ENCODE results near the gene SARDH.

DNA sequence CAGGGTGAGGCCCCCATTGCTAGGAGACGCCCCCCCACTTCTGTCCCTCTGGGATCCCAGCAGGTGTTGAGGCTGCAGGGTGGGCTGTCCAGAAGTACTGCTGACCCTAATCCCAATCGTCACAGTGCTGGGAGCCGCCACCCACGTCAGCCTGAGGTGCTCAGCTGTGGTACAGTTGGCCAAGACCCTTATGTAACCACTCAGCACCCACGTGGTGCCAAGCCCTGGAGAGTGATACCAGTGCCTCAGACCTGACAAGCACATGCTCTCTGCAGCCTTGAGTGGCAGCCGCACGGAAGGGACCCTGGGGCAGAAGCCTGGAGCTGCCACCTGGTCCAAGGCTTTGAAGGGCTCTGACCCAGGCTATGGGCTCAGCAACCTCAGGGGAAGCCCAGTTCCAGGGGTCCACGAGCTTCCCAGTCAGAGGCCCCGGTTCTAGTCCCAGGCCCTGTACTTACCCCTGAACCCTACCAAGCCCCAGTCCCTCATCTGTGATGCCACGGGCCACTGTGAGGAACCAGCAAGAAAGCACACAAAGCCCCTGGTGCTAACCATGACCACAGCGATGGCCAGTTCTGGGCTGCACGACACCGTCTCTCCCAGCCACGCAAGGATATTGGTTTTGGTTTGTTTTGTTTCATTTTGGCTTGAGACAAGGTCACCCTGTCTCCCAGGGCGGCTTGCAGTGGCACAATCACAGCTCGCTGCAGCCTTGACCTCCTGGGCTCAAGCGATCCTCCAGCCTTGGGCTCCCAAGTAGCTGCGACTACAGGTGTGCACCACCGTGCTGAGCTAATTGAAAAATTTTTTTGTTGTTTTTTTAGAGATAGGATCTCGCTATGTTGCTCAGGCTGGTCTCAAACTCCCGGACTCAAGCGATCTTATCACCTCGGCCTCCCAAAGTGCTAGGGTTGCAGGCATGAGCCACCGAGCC, 51.2 kb downstream of the SARDH start:
- TF ChIP-seq, protein P1, sequence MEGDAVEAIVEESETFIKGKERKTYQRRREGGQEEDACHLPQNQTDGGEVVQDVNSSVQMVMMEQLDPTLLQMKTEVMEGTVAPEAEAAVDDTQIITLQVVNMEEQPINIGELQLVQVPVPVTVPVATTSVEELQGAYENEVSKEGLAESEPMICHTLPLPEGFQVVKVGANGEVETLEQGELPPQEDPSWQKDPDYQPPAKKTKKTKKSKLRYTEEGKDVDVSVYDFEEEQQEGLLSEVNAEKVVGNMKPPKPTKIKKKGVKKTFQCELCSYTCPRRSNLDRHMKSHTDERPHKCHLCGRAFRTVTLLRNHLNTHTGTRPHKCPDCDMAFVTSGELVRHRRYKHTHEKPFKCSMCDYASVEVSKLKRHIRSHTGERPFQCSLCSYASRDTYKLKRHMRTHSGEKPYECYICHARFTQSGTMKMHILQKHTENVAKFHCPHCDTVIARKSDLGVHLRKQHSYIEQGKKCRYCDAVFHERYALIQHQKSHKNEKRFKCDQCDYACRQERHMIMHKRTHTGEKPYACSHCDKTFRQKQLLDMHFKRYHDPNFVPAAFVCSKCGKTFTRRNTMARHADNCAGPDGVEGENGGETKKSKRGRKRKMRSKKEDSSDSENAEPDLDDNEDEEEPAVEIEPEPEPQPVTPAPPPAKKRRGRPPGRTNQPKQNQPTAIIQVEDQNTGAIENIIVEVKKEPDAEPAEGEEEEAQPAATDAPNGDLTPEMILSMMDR (IDR thresholded peaks at IDR 0.05; ENCODE audit: borderline replicate concordance, extremely low read depth, low read length, poor library complexity, severe bottlenecking) = no peak
- TF ChIP-seq EZH2 (IDR thresholded peaks at IDR 0.05; ENCODE audit: borderline replicate concordance, low read depth, low read length, severe bottlenecking) = no peak
